Measurements from ENCODE around the gene CACHD1. TPM values are rescaled to one million over a fixed set of nuclear protein-coding genes. Genes with fewer than 3 reads are reported as not detected.

Gene CACHD1
- 4.4 and 6.1 TPM in 2 replicates for total RNA-seq

DNA sequence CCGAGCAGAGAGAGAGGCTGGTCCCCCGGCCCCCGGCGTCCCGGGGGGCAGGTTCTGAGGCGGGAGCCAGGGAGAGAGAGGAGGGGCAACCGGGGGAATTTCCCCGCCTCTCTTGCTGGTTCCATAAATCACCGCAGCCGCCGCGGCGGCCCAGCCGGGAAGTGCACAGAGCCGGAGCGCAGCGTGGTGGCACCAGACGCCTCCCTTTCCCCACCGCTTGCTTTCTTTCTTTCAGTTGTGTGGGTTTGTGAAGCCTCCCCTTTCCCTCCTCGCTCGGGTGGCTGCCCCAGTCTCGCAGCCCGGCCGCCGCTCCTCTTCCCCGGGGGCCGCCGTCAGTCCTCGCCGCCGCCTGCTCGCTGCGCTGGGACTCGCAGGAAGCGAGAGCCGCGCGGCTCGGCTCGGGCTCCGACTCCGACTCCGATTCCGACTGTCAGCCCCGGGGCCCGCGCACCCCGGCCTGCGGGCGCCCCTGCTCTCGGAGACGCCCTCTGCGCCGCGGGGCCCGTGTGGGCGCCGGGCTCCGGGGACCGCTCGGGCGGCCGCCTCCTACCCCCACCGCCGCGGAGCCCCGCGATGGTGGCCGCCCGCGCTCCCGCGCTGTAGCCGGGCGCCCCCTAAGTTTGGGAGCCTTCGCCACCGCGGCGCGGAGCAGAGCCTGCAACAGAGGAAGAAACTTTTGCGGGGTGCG lies at the start of gene CACHD1:
Gene CACHD1, plus strand, starts transcription at position 153 of the 688 bp plus-strand sequence. CDS start 616 bp downstream, outside the sequence.

Small RNA genes lying within 50 kb of the gene (small RNA-seq; reads per million reads assigned to genes)
- gene MIR4794, result not detected

Data from subcutaneous preadipocyte (primary cell).